HG02981 (cell line): ENCODE results near the gene TRDN.
"Not testable (repeated sequence)": the region's sequence is repeated elsewhere in the genome, so short reads cannot be mapped to it uniquely, and the experiment has no call there.

ENCODE experiments used
- ATAC-seq: cut with Tn5 transposase; IDR thresholded peaks from one replicate; pipeline ENCODE4 v1.9.1; 2021; ENCODE audit warnings: mild to moderate bottlenecking, moderate library complexity; ENCODE audit not compliant: unreplicated experiment

TRDN gene

DNA sequence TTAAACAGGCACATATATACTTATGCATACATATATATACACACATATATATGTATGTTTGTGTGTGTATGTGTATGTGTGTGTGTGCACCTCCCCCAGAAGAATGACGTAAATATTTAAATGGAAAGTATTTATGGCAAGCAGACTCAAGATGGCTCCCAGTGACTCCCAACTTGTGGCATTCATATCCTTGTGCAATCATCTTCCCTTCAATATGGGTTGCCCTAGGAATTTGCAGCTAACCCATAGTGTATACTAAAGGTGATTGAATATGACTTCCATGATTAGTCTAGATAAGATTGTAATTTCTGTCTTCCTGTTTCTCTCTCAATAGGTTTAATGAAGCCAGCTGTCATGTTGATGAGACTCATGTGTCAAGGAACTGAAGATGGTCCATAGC lies 127.6 kb downstream of the TRDN start:
- no peak for ATAC-seq

DNA sequence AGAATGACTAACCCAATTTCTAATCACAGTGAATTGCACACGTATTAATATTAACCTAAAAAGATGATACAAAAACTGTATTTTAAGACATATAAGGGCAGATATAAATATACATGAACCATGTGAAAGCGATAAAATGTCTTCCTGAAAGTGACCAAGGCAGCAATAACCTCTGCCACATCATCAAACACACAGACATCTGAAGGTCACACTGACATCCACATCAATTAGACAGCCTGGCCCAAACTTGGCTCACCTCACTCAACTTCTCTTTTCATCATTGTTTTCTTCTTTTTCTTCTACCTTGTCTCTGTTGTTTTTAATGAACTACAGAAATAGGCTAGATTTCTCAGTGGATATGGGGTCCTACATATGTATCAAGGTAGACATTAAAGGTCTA lies 128.5 kb downstream of the TRDN start:
- no peak for ATAC-seq

DNA sequence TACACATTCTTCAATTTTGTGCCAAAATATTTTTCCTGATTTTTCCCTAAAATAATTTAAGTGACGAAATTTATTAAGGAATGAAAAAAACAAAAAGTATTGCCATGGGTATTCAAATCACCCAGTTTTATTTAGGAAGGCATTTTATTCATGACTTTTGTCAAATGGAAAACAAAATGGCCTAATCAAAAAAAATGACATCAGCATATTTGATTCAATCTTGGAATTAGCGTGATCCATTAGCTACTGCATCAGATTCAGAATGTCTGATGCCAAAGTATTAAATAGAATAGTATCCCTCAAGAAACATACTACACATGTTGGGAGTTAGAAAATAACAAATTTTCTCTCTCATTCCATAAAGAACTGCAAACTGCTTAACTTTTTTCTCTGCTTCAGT lies 129.2 kb downstream of the TRDN start:
- no peak for ATAC-seq

DNA sequence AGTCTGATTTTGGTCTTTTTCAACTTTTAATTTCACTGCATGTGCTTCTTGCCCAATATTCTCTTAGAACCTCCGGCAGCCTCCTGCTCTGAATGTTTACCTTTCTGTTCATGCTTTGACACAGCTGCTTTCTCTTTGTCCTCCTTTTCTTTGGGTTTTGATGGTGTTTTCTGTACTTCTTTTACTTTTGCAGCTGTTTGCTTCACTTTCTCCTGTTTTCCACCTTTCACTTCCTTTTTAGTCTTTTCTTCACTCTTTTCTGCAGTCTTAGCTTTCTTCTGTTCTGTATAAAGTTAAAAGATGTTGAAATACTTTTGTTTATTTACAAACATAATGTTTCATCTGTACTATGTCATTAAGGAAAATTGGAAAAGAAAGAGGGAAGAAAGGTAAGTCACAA lies 133.1 kb downstream of the TRDN start:
- no peak for ATAC-seq

DNA sequence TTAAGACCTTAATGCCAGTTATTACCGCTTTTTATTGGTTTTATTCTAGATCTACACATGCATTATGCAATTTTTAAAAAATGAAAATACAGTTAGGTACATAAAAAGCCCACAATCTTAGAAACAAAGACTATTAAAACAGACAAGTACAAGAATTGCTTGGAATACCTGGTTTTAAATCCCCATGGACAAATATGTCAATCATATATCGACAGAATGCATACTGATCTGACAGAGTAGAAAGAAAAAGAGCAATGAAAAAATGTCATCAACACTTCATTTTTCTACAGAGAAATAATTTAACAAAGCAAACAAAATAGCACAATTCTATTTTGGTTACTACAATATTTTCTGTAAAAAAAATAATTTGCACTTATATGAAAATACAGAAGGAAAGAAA lies 139.7 kb downstream of the TRDN start:
- ATAC-seq: no peak

DNA sequence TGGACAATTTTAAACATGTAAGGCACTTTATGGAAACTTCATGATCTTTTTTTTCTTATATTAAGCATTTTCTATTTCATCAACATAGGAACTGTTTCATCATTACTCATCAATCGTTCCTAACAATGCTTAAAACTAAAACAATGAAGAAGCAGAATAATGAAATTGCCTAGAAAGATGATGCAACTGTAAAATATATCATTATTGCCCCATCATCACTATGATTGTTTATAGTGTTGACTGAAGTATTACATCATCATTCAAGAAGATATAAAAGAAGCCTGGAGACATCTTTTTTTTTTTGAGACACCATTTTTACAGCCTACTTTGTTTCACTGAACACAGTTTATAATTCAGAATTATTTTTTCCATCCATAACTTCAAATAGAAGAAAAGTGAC lies 147.2 kb downstream of the TRDN start:
- ATAC-seq: no peak

DNA sequence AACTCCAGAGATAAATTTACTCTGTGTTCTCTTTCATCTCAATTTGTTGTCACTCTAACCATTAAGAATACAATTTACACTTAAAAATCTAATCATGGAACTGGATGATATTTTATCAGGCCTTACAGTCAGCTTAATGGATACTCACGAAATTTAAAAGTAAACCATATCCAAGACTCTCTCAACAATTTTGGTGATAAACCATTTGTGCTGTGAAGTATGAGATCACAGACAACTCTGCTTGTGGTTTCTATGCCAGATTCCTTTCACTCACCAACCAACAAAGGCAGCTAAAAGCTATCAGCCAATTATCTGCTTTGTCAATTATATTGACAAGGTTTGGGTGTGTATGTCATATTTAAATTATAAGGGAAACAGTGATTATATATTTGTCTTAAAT lies 155.8 kb downstream of the TRDN start:
- ATAC-seq: no peak

DNA sequence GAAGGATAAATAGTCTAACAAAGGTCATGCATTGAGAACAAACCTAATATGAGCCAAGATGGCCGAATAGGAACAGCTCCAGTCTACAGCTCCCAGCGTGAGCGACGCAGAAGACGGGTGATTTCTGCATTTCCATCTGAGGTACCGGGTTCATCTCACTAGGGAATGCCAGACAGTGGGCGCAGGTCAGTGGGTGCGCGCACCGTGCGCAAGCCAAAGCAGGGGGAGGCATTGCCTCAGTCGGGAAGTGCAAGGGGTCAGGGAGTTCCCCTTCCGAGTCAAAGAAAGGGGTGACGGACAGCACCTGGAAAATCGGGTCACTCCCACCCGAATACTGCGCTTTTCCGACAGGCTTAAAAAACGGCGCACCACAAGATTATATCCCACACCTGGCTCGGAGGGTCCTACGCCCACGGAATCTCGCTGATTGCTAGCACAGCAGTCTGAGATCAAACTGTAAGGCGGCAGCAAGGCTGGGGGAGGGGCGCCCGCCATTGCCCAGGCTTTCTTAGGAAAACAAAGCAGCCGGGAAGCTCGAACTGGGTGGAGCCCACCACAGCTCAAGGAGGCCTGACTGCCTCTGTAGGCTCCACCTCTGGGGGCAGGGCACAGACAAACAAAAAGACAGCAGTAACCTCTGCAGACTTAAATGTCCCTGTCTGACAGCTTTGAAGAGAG lies 164.6 kb downstream of the TRDN start:
- not testable (repeated sequence) for ATAC-seq

DNA sequence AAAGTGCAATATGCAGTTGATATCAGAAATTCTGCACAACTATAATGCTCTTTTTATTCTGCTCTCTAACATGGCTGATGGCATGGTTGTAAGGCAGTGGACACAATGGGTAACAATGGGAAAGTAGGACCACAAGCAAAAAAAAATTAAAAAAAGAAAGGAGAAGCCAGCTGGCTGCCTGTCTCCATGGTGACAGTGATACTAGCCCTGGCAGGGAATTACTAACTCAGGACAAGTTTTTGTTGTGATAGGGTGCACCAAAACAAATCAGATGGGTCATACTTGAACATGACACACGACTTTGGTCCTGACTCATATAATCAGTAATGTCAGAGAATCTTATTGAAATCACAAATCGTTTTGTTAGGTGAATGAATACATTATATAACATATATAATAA lies 169.4 kb downstream of the TRDN start:
- no peak for ATAC-seq

DNA sequence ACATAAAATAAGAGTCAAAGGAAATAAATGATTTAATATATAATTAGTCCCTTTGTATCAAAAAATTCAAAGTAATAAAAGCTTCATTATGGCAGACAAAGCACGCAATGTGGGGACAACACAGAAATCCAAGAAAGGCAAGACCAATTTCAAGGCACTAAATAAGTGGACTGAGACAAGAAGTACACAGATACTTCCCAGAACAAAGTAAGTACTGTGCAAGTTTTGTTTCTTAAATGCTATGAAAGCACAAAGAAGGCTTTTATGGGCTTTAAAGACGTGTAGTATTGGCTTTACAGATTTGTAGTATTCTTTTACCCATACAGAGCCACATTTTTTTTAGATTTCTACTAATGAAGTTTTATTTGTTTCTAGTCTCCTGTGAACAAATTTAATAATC lies 174.6 kb downstream of the TRDN start:
- ATAC-seq: no peak

DNA sequence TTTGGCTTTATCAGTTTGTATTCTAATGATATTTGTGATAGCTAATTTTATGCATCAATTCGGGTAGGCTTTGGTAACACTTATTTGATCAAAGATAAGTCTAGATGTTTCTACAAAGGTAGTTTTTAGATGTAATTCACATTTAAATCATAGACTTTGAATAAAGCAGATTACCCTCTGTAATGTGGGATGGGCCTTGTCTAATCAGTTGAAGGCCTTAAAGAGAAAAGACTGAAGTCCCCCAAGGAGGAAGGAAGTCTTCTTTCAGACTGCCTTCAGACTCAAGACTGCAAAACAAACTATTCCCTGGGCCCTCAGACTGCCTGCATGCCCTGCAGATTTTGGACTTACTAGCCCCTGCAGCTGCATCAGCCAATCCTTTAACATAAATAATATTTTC lies 178.5 kb downstream of the TRDN start:
- no peak for ATAC-seq

DNA sequence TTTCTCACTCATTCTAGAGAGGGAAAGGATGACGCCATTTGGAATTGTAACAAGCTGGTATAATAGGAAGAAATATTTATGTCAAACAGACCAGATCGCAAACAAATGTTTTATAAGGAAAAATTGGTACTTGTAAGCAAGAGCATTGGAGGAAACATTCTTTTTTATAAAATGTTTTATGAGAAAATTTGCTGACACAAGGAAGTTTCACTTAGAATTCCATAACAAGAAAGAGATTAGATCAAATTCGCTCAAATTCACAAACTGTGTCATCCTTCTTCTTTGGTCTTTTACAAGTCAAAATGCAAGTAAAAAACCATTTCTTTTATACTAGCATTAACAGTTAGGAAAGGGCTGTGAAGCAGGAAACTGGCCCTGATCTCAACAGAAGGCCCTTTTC lies 179.9 kb downstream of the TRDN start:
- ATAC-seq: no peak

DNA sequence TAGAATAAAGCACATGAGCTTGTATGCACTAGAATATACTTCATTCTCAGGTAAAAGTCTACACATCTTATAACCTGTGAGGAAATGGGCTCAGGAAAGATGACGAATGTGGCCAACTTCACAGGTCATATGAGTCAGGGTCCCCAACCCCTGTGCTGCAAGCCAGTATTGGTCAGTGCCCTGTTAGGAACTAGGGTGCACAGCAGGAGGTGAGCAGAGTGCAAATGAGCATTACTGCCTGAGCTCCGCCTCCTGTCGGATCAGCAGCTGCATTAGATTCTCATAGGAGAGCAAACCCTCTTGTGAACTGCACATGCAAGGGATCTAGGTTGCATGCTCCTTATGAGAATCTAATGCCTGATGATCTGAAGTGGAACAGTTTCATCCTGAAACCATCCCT lies 182.3 kb downstream of the TRDN start:
- no peak for ATAC-seq

DNA sequence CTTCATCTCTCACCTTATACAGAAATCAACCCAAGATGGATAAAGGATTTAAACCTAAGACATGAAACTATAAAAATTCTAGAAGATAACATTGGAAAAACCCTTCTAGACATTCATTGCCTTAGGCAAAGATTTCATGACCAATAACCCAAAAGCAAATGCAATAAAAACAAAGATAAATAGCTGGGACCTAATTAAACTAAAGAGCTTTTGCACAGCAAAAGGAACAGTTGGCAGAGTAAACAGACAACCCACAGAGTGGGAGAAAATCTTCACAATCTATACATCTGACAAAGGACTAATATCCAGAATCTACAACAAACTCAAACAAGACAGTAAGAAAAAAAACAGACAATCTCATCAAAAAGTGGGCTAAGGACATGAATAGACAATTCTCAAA lies 183.7 kb downstream of the TRDN start:
- ATAC-seq: not testable (repeated sequence)

DNA sequence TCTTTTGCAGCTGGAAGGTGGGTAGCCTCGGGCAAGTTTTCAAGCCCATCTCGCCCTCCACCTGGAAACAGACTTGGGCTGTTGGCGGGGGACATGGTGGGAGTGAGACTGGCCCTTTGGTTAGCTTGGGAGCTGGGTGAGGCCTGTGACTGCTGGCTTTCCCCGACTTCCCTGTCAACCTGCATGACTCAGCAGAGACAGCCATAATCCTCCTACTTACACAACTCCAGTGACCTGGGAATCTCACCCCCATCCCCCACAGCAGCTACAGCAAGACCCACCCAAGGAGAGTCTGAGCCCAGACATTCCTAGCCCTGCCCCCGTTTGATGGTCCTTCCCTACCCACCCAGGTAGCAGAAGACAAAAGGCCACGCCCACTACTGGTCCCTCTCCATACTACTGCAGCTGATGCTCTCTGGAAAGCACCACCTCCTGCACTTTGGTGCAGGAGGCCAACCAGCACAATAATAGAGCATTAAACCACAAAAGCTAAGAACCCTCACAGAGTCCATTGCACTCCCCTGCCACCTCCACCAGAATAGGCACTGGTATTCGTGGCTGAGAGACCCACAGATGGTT lies 188.4 kb downstream of the TRDN start:
- no peak for ATAC-seq

DNA sequence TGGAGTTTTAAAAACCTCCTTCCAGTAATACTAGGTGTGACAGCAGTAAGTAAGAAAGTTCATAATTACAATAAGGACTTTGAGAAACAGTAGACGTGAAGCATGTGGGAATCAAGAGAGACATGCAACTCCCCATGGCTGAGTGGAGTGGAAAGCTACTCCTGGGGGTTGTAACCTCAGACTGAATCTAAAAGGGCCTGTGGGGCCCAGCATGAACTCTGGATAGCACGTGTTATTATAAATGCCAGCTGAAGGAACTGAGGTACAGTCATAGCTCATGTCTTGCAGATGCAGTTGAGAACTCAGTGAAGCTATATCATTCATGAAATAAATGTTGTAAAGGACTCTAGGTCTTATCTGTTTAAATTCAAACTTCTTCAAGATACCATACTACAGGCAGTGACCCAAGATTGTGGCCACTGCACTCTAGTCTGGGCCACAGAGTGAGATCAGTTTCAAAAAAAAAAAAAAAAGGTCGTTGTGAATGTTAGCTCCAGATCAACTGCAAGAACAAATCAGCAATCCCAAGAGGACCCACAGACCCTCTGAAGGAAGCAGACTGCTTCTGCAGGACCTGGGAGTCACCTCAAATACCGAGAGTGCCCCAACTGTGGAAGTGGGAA lies 189.3 kb downstream of the TRDN start:
- ATAC-seq: no peak

DNA sequence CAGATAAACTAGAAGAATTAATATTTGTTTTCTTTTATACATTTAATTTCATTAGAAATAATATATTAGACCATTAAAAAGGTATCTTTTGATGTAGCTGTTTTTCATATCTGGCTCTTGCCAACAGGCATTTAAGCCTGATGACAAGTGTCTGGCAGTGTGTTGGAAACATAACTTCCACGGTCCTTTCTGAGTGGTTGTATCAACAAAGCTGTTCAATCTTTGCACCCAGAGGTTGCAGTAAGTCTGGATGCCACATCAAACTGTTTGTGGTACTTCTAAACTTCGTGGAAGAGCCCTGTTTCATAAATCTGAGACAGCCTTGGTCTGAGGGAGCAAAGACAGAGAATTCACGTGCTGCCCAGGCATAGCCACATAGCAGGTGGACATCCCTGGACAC lies 197.4 kb downstream of the TRDN start:
- ATAC-seq: no peak

DNA sequence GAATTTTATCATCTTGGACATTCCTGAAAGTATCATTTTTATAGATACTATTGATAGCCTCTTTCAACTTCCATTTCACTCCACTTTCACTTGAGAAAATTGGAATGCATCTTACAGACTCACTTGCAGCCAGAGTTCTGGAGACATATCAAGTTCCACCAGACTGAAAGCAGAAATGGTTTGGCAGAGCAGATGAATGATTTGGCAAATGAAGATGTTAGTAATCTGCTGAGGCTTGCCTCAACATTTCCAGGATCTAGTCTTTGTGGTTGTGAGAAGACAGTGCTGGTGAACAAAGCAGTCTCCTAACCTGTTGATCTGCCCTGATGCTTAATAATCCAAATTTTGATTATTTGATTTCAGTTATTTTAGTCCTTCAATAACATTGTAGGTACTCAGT lies 202.6 kb downstream of the TRDN start:
- no peak for ATAC-seq

DNA sequence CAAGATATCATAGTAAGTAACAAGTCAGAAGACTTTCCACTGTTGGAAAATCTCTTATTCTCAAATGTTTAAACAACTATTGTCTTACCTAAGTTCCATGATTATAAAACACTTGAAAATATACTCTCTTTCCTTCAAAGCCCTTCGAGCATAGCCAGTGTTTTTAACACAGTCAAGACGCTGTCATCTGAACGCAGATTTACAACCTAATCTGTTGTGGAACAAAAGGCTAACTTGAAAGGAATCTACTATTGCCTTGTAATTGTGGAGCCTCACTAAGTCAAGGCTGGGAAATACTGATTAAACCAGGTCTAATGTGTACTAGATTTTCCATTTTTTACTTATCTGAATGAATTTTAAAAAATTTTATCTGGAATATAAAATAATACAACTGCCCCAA lies 205.8 kb downstream of the TRDN start:
- ATAC-seq: no peak

DNA sequence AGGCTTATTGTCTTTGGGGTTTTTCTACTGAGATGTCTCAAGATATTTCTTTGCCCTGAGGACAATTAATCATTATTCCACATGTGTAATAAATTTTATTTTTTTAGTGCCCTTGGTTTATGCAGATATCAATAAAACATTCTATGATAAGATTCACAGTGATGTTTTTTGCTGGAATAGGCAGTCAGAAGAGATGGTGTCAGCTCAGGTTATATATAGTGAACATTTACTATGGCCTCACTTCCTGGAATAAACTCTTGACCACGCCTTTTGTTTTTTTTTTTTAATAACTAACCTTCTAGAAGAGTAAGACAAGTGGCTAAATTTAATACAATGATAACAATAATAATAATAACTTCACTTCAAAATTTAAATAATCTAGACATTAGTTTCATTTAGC lies 209.7 kb downstream of the TRDN start:
- ATAC-seq: no peak

DNA sequence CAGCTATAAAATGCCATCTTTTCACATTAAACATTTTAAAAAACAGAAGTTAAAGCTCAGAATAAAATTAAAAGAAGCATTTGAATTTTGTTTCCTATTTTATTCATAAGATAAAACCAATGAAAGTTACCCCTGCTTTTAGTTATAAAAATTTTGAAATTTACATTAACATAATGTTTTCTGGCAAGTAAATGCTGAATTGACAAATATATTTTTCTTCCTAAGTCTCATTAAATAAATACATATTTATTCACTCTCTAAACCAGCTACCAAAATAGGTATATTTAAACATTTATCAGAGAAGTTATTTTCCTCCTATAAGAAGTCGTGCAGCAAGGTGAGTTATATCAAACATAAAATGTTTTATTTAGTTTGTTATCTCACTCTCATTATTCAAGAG lies 213.6 kb downstream of the TRDN start:
- ATAC-seq: no peak

DNA sequence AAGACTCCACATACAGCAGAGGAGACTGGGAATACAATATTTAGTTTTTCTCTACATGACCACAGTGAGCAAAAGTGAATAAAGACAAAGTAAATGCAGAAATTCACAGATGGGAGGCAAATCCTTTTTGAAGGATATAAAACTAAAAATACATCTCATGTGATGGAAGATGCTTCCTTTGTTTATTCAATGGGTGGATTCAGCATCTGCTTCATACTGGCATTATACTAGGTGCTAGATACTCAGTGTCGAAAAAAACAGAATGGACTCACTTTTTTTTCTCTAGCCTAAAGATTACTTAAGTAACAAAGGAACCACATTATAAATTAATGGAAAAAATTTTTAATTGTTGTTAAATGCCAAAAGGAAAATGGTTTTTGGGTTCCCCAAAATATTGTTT lies 216.2 kb downstream of the TRDN start:
- ATAC-seq: no peak

DNA sequence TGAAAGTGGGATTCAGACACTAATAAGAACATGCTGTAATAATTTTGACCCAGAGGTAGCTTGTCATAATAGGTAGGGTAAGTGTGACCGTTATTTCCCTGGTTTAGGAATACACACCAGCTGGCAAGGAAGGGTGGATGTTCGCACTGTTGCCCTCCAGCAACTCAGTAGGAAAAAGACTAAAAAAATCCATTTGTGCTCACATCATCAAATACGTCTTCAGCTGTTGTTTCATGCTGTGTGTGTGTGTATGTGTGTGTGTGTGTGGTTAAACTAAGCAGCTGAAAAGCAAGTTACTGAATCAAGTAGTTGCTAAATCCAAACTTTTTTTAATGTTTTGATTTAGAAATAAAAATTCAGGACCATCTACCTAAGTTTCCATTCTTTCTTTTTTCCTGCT lies 218.7 kb downstream of the TRDN start:
- no peak for ATAC-seq
